22Rv1 (cell line): ENCODE results near the gene BAIAP2L1.

ENCODE experiments used
- H3K27ac ChIP-seq: fragments of 450-650 bp; 2 replicates; pipeline ENCODE4 v1.5.1; 2017
- ZFX ChIP-seq: fragments of 450-650 bp; IDR thresholded peaks from 2 replicates; pipeline ENCODE4 v1.6.1; 2017; ENCODE audit warnings: antibody characterized with exemption, borderline replicate concordance
- TF ChIP-seq, protein P1 (sequence below): fragments of 450-650 bp; IDR thresholded peaks from 2 replicates; pipeline ENCODE4 v1.5.1; 2017; ENCODE audit warnings: mild to moderate bottlenecking

The BAIAP2L1 gene

DNA sequence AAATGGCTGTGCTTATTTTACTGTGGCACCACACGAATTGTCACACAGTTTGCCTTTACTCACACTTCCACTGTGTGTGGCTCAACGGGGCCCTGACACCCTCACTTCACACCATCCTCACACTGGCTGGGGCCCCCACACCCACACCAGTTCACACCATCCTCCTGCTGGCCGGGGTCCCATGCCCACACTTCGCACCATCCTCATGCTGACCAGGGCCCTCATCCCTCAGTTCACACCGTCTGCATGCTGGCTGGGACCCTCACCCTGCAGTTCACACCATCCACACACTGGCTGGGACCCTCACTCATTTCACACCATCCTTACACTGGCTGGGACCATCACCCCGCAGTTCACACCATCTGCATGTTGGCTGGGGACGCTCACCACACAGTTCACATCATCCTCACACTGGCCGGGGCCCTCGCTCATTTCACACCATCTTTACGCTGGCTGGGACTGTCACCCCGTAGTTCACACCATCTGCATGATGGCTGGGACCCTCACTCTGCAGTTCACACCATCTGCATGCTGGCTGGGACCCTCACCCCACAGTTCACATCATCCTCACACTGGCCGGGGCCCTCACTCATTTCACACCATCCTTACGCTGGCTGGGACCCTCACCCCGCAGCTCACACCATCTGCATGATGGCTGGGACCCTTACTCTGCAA lies 83.4 kb downstream of the BAIAP2L1 start:
- no peak overlapping the region for H3K27ac ChIP-seq
- TF ChIP-seq, protein P1, sequence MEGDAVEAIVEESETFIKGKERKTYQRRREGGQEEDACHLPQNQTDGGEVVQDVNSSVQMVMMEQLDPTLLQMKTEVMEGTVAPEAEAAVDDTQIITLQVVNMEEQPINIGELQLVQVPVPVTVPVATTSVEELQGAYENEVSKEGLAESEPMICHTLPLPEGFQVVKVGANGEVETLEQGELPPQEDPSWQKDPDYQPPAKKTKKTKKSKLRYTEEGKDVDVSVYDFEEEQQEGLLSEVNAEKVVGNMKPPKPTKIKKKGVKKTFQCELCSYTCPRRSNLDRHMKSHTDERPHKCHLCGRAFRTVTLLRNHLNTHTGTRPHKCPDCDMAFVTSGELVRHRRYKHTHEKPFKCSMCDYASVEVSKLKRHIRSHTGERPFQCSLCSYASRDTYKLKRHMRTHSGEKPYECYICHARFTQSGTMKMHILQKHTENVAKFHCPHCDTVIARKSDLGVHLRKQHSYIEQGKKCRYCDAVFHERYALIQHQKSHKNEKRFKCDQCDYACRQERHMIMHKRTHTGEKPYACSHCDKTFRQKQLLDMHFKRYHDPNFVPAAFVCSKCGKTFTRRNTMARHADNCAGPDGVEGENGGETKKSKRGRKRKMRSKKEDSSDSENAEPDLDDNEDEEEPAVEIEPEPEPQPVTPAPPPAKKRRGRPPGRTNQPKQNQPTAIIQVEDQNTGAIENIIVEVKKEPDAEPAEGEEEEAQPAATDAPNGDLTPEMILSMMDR = no peak
- TF ChIP-seq ZFX = no peak

DNA sequence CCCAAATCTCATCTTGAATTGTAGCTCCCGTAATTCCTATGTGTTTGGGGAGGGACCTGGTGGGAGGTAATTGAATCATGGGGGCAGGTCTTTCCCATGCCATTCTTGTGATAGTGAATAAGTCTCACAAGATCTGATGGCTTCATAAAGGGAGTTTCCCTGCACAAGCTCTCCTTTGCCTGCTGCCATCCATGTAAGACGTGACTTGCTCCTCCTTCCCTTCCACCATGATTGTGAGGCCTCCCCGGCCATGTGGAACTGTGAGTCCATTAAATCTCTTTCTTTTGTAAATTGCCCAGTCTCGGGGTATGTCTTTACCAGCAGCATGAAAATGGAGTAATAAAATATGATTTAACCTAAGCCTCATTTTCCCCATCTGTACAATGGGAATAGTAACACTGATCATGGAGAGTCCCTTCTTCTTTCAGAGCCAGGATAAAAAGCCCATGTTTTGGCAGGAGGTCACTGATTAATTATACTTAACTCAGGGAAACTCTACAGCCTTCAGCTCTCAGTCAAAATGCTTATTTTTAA lies 84.8 kb downstream of the BAIAP2L1 start:
- 0 out of 2 replicates have a peak overlapping the region, but pooled peaks have one; percentile 28 for H3K27ac ChIP-seq

DNA sequence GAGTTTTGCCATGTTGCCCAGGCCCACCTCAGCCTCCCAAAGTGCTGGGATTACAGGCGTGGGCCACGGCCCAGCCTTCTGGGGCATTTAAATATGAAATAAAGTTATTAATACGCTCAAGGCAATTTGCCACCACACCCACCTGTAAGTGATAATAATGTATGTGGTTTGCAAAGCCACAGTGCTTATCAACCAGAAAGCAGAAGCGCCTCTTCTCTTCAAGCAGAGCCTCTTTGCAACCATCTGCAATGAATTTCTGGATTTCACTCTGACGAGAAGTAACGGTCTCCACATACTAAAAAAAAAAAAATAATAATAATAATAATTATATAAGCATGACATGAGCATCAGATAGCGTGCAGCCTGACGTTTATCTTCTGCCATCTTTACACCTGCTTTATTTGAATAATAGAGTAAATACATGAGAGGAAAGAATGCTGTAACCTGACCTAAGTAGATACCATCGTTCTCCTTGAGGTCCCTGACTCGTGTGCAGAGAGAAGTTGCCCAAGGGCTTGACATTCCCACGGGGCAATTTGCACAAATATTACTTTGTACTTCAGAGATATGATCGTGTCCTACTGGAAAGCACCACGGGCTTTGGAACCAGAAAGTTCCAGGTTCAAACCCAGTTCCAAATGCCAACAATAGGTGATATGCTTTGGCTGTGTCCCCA lies 85.4 kb downstream of the BAIAP2L1 start:
- 0 out of 2 replicates have a peak overlapping the region, but pooled peaks have one; percentile 28 for H3K27ac ChIP-seq
- no peak for TF ChIP-seq ZFX
- TF ChIP-seq, protein P1 = no peak

DNA sequence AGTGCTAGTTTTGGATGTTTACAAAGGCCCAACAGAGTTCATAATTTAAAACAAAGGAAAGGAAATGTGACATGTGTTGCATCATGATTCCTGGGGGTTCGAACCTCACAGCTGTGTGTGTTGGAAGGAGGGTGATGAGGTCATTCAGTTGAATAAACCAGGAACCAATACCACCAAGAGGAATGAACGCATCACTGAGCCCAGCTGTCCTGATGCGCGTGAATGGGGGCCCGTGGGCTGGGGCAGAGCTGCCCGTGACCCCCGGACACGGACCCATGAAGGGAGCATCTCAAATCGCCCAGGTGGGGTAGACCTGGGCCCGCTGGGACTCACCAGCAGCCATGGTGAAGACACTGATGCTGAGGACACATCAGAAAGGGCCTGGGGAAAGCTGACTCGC lies 86.4 kb downstream of the BAIAP2L1 start:
- TF ChIP-seq, protein P1 = no peak
- TF ChIP-seq ZFX = no peak
- no peak overlapping the region for H3K27ac ChIP-seq

DNA sequence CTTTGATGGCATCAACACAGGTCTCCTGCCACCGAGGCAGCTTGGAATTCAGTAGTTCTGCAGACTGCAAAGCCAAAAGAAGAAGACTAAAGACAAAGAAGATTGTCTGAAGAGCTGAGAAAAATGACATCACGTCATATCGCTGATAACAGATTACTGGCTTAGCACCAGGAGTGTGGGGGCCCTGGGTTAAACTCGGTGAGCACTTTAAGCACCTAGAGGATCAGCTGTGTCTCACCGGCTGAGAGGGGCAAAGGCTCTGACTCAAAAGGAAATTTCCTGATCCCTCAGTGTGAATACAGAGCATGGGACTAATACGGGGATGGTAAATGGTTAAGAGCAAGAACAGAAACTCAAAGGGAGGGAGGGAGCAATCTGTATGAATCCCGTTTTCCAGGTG lies 88.7 kb downstream of the BAIAP2L1 start:
- H3K27ac ChIP-seq = no peak overlapping the region
- TF ChIP-seq ZFX = no peak
- TF ChIP-seq, protein P1 = no peak

DNA sequence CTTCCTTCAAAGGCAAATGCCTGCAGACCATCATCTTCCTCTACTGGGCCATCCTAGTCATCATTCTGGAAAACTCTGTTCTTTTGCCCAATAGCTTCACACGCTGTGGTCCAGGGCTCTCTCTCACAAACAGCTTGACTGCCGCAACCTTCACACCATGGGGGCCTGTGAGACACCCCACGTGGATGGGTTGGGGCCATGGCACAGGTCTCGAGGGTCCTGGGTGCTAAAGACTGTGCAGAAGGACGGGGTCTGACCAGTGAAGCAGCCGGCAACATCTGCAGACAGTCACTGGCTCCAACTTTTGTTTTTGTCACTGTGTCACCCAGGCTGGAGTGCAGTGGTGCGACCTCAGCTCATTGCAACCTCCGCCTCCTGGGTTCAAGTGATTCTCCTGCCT lies 91.3 kb downstream of the BAIAP2L1 start:
- no peak overlapping the region for H3K27ac ChIP-seq
- TF ChIP-seq, protein P1 = no peak
- TF ChIP-seq ZFX = no peak

DNA sequence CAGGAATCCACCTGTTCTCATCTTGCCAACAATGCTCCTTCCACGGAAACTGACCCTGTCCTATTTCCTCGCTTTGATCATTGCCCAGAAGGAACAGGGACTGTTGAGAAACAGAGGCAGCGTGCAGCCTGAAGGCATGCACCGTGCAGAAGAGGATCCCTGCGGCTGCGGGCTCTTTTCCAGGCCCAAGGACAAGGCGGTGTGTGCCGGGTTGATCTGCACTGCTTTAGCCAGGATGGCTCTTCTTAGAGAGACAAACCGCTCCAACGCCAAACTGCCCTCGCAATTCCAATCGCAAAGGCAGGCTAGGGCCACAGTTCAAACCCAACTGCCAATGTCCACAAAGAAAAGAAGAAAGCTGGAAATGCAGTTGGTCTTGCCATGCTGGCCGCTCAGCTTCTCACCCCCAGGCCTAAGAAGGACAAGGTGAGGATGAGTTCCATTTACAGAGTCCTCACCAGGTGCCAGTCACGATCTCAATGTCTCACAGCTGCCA lies 92.9 kb downstream of the BAIAP2L1 start:
- no peak overlapping the region for H3K27ac ChIP-seq

More for the DNA sequence above, 92.9 kb downstream of the BAIAP2L1 start:
- TF ChIP-seq, protein P1 = no peak
- no peak for TF ChIP-seq ZFX
